ENCODE results near the gene FGG. TPM values are rescaled to one million over a fixed set of nuclear protein-coding genes. Genes with fewer than 3 reads are reported as not detected.

FGG gene
- total RNA-seq, 4 donors from 2014 or later: not detected

DNA sequence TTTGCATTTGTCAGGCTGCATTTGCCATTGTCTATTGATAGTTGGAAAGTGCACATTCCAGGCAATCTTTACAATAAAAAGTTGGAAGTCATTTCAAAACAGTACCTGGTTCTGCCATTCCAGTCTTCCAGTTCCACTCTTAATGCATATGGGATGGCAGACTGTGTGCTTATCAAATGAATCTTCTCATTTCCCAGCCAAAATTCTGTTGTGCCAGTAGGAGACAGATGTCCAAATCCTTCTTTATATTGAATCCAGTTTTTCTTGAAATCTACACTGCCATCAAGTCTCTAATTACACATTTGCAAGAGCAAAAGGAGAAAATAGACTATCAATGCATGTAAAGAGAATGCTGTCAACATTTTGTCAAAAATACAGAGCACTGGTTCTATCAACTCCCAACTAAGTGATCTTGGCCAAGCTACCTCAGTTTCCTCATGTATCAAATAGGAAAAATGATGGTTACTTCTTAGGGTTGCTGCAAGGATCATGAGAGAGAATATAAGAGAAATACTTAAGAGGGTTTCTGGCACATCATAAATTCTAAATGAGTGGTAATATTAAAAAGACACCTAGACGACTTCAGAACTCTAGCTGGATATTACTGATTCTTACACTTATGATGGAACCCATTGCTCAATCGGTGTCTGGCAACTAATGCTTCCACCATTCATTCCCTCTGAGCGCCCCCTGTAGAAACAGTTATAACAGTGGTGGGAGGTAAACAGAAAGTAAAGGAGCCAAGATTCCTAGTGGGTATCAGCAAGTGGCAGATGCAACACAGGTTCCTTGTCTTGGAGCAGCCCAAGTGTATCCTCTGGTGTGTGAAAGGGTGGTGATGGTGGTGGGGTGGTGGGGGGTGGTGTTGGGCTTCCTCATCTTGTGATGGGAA is 3.8 kb downstream of the FGG start:
- WGBS, 2 donors: 81 to 95% methylated on average over 3 of the region's 3 CpGs
- H3K36me3 ChIP-seq: no peaks in the 10 kb centered on the region
- intact Hi-C loops (cut with DNase I): no loop called here
- H3K9me3 ChIP-seq: no peaks in the 10 kb centered on the region
- no peaks in the 10 kb centered on the region for H3K4me1 ChIP-seq
- no peak for DNase-seq
- peaks cover 0 to 6% (median 0%) of the 10 kb centered on the region in 4 donors for H3K27me3 ChIP-seq
- TF ChIP-seq POLR2A (IDR thresholded peaks at IDR 0.05): no peak
- TF ChIP-seq, protein P1, sequence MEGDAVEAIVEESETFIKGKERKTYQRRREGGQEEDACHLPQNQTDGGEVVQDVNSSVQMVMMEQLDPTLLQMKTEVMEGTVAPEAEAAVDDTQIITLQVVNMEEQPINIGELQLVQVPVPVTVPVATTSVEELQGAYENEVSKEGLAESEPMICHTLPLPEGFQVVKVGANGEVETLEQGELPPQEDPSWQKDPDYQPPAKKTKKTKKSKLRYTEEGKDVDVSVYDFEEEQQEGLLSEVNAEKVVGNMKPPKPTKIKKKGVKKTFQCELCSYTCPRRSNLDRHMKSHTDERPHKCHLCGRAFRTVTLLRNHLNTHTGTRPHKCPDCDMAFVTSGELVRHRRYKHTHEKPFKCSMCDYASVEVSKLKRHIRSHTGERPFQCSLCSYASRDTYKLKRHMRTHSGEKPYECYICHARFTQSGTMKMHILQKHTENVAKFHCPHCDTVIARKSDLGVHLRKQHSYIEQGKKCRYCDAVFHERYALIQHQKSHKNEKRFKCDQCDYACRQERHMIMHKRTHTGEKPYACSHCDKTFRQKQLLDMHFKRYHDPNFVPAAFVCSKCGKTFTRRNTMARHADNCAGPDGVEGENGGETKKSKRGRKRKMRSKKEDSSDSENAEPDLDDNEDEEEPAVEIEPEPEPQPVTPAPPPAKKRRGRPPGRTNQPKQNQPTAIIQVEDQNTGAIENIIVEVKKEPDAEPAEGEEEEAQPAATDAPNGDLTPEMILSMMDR (IDR thresholded peaks at IDR 0.05): no peak
- no peak overlapping the region for H3K4me3 ChIP-seq
- no peak overlapping the region for H3K27ac ChIP-seq

DNA sequence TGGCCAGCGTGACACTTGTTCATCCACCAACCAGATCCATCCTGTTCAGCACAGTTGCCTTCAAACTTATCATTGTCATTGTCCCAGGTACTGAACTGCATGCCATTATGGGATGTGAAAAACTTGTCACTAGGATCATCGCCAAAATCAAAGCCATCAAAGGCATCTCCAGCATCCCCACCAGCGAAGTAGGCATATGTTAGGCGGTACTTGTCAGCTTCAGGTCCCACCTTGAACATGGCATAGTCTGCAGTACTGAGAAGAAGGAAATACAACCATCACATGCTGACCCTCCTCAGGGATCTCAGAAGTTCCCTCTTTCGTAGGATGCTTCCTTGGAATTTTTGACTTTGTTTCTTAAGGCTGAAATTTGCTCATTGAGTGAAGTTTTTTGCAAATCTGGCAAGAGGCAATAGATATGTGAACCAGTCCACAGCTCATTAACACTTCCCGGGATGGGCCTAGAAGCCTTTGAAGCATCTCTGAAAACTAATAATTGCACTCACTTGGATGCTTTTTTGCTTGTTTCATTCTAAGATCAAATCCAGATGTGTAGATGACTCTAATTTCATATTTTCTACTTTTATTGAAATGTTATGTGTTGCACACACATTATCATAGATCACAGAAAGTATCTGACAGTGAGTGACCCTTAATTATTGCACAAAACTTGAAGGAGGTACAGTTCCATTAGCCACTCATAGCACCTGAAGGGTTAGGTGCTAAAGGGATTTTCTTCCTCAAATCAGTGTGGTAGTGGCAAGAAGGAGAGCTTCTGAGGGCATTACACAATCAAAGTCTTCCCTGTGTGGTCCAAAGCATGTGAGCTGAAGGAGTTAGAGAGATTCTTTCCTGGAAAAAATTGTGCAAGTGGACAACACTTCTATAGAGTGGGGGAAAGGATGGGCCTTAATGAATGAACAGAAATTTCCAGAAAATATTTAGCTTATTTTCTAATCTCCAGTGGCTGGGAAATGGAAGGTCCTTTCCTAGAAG is 5.4 kb downstream of the FGG start:
- DNase-seq: no peak
- Histone ChIP-seq H3K27me3 (peaks cover 0 to 6% (median 0%) of the 10 kb centered on the region in 4 donors), H3K4me3 (no peak overlapping the region), H3K9me3 (no peaks in the 10 kb centered on the region), H3K4me1 (no peaks in the 10 kb centered on the region), H3K36me3 (no peaks in the 10 kb centered on the region), H3K27ac (no peak overlapping the region)
- TF ChIP-seq POLR2A (IDR thresholded peaks at IDR 0.05): no peak
- TF ChIP-seq, protein P1 (IDR thresholded peaks at IDR 0.05): no peak
- intact Hi-C loops (cut with DNase I): no loop called here
- WGBS, 2 donors: 81 to 82% methylated on average over 6 of the region's 6 CpGs

DNA sequence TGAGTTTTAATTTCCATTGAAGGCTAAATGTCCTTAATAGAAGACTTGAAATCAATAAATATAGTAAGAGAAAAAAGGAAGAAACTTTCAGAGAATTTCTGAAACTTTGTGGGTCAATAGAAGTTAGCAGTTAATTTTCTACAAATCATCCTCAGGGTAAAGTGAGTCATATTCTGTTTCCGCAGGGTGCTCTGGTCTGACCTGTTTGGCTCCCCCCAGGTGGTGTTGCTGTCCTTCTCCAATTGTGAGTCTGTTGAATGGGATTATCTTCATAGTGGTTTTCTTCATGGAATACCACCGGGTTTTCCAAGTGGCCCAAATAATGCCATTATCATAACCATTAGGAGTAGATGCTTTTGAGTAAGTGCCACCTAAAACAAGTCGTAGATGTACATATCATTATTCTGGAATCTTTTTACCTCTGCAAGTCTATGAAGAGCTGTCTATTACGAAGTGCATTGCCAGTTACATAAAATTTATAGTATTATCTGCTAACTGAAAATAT is 7.7 kb downstream of the FGG start:
- 62 to 70% methylated on average over 4 of the region's 4 CpGs for WGBS, 2 donors
- intact Hi-C loops (cut with DNase I): no loop called here
- Histone ChIP-seq H3K4me1 (no peaks in the 10 kb centered on the region), H3K9me3 (no peaks in the 10 kb centered on the region), H3K4me3 (no peak overlapping the region), H3K27me3 (peaks cover 0 to under 1% (median 0%) of the 10 kb centered on the region in 4 donors), H3K27ac (no peak overlapping the region), H3K36me3 (no peaks in the 10 kb centered on the region)
- DNase-seq: no peak
- no peak for TF ChIP-seq POLR2A (IDR thresholded peaks at IDR 0.05)
- TF ChIP-seq, protein P1 (IDR thresholded peaks at IDR 0.05): no peak

DNA sequence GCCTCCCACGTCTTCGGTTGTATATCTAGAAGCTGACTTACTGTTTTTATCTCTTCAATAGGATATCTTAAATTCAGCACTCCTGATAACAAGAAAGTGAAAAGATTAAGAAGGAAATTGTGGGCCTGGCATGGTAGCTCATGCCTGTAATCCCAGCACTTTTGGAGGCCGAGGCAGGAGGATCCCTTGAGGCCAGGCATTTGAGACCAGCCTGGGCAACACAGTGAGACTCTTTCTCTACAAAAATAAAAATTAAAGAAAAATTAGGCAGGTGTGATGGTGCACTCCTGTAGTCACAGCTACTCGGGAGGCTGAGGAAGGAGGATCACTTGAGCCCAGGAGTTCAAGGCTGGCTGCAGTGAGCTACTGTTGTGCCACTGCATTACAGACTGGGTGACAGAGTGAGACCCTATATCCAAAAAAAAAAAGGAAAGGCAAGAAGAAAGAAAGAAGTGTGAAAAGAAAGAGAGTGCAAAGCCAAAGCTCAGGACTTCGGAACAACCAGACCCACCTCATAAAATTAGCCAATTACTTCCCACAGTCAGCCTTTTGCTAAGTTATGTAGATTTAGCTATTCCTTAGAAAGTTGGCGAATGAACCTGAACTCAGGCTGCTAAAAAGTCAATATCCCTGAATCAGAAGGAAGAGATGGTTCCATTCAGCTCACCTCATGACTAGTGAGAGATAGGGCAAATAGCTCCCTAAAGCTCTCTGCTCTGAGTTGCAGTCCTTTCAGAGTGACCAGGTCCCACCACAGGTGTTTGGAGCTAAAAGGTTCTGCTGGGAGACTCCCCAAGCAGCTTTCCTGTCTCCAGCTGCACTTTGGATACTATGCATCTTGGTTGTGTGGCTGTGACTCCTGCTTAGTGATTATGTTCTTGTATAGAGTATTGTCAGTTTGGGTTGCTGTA is 9.2 kb downstream of the FGG start:
- H3K27me3 ChIP-seq: peaks cover 0 to 4% (median 0%) of the 10 kb centered on the region in 4 donors
- 84 to 90% methylated on average over 6 of the region's 6 CpGs for WGBS, 2 donors
- intact Hi-C loops (cut with DNase I): no loop called here

More for the DNA sequence above, 9.2 kb downstream of the FGG start:
- no peak overlapping the region for H3K4me3 ChIP-seq
- DNase-seq: no peak
- H3K27ac ChIP-seq: no peak overlapping the region
- H3K36me3 ChIP-seq: no peaks in the 10 kb centered on the region
- no peaks in the 10 kb centered on the region for H3K4me1 ChIP-seq
- TF ChIP-seq, protein P1 (IDR thresholded peaks at IDR 0.05): no peak
- TF ChIP-seq POLR2A (IDR thresholded peaks at IDR 0.05): no peak
- H3K9me3 ChIP-seq: no peaks in the 10 kb centered on the region

Data from esophagus squamous epithelium (tissue), 5 donors.